HG02938 (cell line): ENCODE results near the gene HIP1R.
"Not testable (repeated sequence)": the region's sequence is repeated elsewhere in the genome, so short reads cannot be mapped to it uniquely, and the experiment has no call there.

Experiments
- ATAC-seq: cut with Tn5 transposase; IDR thresholded peaks from one replicate; pipeline ENCODE4 v1.9.1; 2021; ENCODE audit warnings: mild to moderate bottlenecking, moderate library complexity; ENCODE audit not compliant: unreplicated experiment

HIP1R gene, protein sequence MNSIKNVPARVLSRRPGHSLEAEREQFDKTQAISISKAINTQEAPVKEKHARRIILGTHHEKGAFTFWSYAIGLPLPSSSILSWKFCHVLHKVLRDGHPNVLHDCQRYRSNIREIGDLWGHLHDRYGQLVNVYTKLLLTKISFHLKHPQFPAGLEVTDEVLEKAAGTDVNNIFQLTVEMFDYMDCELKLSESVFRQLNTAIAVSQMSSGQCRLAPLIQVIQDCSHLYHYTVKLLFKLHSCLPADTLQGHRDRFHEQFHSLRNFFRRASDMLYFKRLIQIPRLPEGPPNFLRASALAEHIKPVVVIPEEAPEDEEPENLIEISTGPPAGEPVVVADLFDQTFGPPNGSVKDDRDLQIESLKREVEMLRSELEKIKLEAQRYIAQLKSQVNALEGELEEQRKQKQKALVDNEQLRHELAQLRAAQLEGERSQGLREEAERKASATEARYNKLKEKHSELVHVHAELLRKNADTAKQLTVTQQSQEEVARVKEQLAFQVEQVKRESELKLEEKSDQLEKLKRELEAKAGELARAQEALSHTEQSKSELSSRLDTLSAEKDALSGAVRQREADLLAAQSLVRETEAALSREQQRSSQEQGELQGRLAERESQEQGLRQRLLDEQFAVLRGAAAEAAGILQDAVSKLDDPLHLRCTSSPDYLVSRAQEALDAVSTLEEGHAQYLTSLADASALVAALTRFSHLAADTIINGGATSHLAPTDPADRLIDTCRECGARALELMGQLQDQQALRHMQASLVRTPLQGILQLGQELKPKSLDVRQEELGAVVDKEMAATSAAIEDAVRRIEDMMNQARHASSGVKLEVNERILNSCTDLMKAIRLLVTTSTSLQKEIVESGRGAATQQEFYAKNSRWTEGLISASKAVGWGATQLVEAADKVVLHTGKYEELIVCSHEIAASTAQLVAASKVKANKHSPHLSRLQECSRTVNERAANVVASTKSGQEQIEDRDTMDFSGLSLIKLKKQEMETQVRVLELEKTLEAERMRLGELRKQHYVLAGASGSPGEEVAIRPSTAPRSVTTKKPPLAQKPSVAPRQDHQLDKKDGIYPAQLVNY

GRCh38 chr12:122834921-122835749 lies at the start of gene HIP1R:
Gene HIP1R (plus strand): TSS chr12:122835457. CDS start chr12:122835551, 94 bp downstream.
- no peak for ATAC-seq

GRCh38 chr12:122785503-122785902 lies 49.8 kb upstream of the HIP1R start:
- no peak for ATAC-seq

DNA sequence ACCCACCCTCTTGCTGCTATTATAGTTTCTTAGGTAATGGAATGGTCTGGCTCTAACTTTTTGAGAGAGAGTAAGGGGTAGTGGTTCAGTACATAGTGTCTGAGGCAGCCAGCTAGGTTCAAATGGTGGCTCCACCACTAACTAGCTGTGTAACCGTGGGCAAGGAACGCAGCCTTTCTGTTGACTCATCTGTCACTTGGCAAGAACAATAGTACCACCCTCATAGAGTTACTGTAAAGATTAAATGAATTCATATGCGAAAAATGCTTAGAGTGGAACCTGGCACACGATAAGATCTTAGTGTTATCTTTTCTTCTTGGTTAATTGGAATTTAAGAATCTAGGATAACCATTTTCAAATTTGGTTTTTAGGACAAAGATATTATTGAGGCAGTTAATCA lies 46.9 kb upstream of the HIP1R start:
- no peak for ATAC-seq

- no peak for ATAC-seq
Observed at GRCh38 chr12:122789637-122790036, 45.6 kb upstream of the HIP1R start.

DNA sequence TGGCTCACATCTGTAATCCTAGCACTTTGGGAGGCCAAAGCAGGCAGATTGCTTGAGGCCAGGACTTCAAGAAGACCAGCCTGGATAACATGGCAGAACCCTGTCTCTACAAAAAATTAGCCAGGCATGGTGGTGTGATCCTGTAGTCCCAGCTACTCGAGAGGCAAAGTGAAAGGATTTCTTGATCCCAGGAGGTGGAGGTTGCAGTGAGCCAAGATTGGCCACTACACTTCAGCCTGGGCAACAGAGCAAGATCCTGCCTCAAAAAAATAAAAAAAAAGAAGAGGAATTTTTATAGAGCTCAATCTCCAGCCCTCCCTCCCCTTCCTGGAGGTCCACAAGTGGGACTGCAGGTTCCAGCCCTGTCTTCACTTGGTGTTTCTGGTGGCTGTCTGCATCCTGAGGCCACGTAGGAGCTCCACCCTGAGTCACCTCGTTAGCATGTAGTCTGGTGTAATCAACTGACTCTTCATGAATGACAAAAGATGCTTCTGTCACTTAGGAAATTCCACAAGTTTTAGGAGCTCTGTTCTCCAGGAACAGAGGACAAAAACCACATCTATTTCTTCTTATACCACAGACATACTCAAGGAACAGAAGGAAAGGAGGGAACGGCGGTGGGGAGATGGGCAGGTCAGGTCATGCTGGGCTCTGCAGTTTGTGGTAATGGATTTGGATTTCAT lies 44.7 kb upstream of the HIP1R start:
- no peak for ATAC-seq

GRCh38 chr12:122793685-122794106 lies 41.6 kb upstream of the HIP1R start:
- no peak for ATAC-seq

DNA sequence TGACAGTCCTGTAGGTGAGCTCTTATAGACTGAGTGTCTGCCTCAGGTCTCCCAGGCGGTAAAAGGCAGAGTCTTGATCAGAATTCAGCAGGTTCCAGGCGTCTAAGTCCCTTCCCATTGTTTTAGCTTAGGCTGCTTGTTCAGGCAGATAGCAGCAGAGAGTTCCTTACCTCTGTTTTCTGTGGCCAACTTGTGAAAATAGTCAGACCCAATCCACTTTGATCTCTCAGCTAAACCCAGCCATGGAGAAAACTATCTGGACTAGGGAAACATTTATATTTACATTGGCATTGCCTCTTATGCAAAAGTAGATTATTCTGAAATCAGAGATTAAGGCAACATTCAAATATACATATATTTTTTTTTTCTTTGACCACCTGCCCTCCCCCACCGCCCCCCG lies 39.5 kb upstream of the HIP1R start:
- ATAC-seq, result no peak

- no peak for ATAC-seq
Observed at GRCh38 chr12:122799641-122800243, 35.5 kb upstream of the HIP1R start.

DNA sequence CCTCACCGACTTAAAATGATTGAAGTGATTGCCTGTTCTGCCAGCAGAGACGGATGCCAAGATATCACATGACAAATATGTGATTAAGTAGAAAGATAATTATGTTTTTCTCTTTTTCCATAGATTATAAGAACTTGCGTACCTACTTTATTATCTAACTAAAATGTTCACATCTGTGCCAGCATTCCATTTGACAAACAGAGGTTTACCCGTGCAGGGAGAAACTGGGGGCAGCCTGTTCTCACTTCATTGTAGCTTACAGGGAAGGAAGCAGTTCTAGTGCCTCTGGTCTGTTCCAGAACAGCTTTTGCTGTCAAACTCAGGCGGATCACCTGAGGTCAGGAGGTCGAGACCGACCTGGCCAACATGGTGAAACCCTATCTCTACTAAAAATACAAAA lies 31.3 kb upstream of the HIP1R start:
- ATAC-seq, result no peak

GRCh38 chr12:122804957-122805356 lies 30.3 kb upstream of the HIP1R start:
- ATAC-seq, result not testable (repeated sequence)

DNA sequence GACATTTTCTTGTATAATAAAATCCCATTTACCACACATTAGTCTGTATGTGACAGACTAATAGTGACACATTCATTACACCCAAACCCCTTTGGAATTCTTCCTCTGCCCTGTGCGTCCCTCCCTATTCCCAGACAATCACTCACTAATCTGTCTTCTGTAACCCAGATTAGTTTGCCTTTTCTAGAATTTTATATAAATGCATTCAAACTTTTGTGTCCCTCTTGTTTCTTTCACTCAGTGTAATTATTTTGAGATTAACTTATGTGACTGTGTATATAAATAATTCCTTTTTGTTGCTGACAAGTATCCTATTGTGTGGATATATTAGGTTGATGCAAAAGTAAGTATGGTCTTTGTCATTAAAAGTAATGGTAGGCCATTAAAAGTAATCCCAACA lies 27.6 kb upstream of the HIP1R start:
- ATAC-seq, result no peak

DNA sequence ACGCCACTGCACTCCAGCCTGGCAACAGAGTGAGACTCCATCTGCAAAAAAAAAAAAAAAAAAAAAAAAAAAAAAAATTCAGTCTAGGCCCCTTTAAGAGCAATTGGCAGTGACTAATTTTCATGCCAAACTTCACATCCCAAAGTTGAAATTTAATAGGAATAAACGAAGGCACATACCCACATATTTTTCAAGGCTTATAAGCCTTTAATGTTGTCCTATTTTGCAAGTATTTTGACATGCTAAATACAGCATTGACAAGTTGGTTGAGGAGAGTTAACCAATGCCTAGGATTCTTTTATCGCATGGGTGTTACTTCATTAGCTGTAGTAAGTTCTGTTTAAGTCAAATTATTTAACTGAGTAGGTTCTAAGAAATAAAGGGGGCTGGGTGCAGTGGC lies 23.5 kb upstream of the HIP1R start:
- ATAC-seq, result no peak

GRCh38 chr12:122813310-122813713 lies 21.9 kb upstream of the HIP1R start:
- no peak for ATAC-seq

DNA sequence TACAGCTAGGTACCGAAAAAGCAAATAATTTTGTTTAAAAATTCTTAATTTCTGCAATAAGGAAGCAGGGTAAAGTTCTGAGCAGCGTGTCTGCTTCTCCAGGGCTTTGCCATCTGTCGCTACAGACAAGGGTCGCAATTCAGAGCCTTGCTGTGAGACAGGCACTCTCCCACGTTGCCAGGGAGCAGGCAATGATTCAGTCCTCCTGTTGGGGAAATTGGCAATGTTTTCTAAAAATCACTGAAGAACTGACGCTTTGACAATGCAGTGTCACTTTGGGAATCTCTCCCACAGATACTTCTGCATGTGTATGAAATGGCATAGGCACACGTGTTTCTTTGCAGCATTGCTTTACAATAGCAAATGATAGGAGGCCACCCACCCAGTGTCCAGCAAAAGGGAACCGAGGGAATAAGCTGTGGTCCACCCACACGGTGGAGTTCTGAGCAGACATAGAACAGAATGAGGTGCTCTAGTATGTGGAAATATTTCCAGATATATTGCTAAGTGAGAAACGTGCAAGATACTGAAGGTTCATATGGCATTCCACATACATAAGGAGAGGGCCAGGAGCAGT lies 16.0 kb upstream of the HIP1R start:
- ATAC-seq, result no peak

GRCh38 chr12:122820138-122820537 lies 15.1 kb upstream of the HIP1R start:
- no peak for ATAC-seq

DNA sequence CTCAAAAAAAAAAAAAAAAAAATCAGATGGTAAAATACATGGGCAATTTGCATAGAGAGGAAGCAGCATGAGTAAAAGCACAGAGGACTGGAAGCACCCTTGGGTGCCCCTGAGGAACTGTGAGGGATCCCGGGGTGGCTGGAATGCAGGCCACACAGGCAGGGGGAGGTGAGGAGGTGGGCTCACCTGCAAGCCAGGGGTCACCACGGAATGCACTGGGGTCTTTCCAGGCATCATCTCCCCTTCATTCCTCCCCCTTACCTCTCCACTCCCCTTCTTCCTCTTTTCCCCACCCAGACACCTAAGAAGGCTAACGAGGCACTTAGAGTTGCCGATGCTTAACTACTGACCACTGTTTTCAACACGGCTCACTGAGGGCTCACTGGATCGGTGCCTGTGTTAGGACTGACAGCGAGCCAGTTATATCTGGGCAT lies 14.4 kb upstream of the HIP1R start:
- no peak for ATAC-seq

DNA sequence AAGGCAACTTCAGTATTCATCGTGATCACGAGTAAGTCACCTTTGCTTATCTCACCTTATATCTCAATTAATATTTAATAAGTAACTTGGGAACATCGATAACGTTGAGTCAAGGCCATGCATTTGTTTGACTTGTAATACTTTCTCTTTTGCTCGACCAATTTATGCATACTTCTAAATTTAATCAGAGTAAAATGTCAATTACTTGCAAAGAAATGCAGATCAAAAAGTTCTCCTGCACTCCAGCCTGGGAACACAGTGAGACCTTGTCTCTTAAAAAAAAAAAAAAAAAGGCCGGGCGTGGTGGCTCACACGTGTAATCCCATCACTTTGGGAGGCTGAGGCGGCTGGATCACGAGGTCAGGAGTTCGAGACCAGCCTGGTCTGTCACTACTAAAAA lies 11.8 kb upstream of the HIP1R start:
- no peak for ATAC-seq

DNA sequence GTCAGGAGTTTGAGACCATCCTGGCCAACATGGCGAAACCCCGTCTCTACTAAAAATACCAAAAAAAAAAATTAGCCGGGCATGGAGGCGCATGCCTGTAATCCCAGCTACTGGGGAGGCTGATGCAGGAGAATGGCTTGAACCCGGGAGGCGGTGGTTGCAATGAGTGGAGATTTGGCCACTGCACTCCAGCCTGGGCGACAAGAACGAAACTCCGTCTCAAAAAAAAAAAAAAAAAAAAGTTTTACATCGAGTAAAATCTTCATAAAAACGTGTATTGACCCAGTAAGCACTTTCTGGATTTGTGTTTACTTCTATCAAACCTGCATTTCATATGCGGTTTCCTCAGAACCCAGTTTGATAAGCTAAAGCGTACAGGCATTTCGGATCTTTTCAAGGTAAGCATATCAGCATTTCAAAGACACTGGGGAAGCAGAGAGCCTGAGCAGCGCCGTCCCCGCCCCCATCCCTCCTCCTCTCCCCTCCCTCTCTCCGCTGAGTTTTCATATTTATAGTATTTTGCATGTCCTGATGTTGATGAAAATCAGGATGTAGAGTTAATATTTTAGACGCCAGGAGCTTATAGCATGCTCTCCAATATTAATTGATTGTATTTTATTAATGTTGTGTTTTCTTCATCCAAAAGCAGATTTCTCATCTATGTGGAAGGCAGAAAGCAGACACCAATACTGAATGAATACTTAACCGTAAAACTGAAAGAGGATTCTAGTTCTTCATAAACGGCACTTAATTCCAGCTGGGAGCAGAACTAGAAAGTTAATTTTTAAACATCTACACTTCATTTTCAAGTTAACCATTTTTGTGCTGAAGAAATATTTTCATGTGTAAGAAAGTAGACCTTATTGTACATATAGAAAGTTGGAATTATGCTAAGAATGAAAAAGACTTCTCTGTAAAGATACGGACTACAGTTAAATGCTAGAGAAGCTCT lies 9.2 kb upstream of the HIP1R start:
- no peak for ATAC-seq
